IMR-90 (cell line): ENCODE data around the gene UNC5A. TPM values are rescaled to one million over a fixed set of nuclear protein-coding genes. Genes with fewer than 3 reads are reported as not detected.

Experiments used
- ATAC-seq: fragments of 200-7000 bp; cut with Tn5 transposase; 2 replicates; pipeline ENCODE4 v1.9.1; 2020; ENCODE audit warnings: low read depth, mild to moderate bottlenecking, moderate library complexity
- BruUV-seq: library from RNA; stranded (reverse); fragments of 400-500 nt; replicated peaks from 2 replicates; lab custom pipeline; 2021; lab: Mats Ljungman, UMichigan
- CTCF ChIA-PET: fragments of 300-600 bp; formaldehyde crosslinking; extraction: SDS; loops from one replicate; lab custom pipeline; 2021; ENCODE audit warnings: antibody characterized with exemption; lab: Yijun Ruan, JAX
- POLR2A ChIA-PET: fragments of 300-600 bp; sonication (Branson Sonifier 250); formaldehyde crosslinking; loops from one replicate; lab custom pipeline; 2022; ENCODE audit warnings: antibody characterized with exemption; ENCODE audit not compliant: unreplicated experiment; lab: Charles Lee
- DNase-seq: peaks from one replicate; pipeline ENCODE4 v3.0.0; 2013
- H2AFZ ChIP-seq: replicated peaks from 2 replicates; pipeline ENCODE3; 2013; ENCODE audit warnings: low read length, mild to moderate bottlenecking; ENCODE audit not compliant: poor library complexity
- H2AK5ac ChIP-seq: 2 replicates; pipeline ENCODE4 v1.6.1; 2013; ENCODE audit warnings: low read depth, low read length, inconsistent platforms
- H2AK9ac ChIP-seq: replicated peaks from 2 replicates; pipeline ENCODE3; 2013; ENCODE audit warnings: mild to moderate bottlenecking, low read depth, low read length, moderate library complexity; ENCODE audit not compliant: poor library complexity
- H2BK120ac ChIP-seq: 2 replicates; pipeline ENCODE4 v1.6.1; 2013; ENCODE audit warnings: low read depth, low read length, inconsistent platforms
- H2BK15ac ChIP-seq: 3 replicates; pipeline ENCODE4 v1.6.1; 2013; ENCODE audit warnings: low read depth, low read length, inconsistent platforms
- H2BK20ac ChIP-seq: 2 replicates; pipeline ENCODE4 v1.6.1; 2013; ENCODE audit warnings: low read depth, mild to moderate bottlenecking, inconsistent platforms, low read length, moderate library complexity
- H2BK5ac ChIP-seq: 2 replicates; pipeline ENCODE4 v1.6.1; 2013; ENCODE audit warnings: mild to moderate bottlenecking, low read depth, low read length, inconsistent platforms; ENCODE audit not compliant: poor library complexity, severe bottlenecking
- H3K14ac ChIP-seq: replicated peaks from 2 replicates; pipeline ENCODE4 v1.6.1; 2013; ENCODE audit warnings: low read depth, low read length, inconsistent platforms
- H3K18ac ChIP-seq: 2 replicates; pipeline ENCODE4 v1.6.1; 2013; ENCODE audit warnings: low read depth, low read length, control low read depth
- H3K23ac ChIP-seq: 2 replicates; pipeline ENCODE4 v1.6.1; 2013; ENCODE audit warnings: low read depth, low read length, inconsistent platforms
- H3K27ac ChIP-seq: 2 replicates; pipeline ENCODE4 v1.5.1; 2013; ENCODE audit warnings: mild to moderate bottlenecking, control low read depth, low read length; ENCODE audit not compliant: insufficient read depth
- H3K27me3 ChIP-seq: 2 replicates; pipeline ENCODE4 v1.6.1; 2013; ENCODE audit warnings: low read length; ENCODE audit not compliant: control insufficient read depth, insufficient read depth
- H3K36me3 ChIP-seq: 2 replicates; pipeline ENCODE4 v1.6.1; 2013; ENCODE audit warnings: low read length, mixed read lengths; ENCODE audit not compliant: control insufficient read depth, insufficient read depth
- H3K4ac ChIP-seq: 2 replicates; pipeline ENCODE4 v1.6.1; 2013; ENCODE audit warnings: low read depth, low read length, inconsistent platforms
- H3K4me1 ChIP-seq: 2 replicates; pipeline ENCODE4 v1.6.1; 2013; ENCODE audit warnings: low read length, mixed read lengths; ENCODE audit not compliant: control insufficient read depth, insufficient read depth
- H3K4me2 ChIP-seq: 2 replicates; pipeline ENCODE4 v1.6.1; 2013; ENCODE audit warnings: low read depth, mild to moderate bottlenecking, control low read depth, low read length, moderate library complexity
- H3K4me3 ChIP-seq: 2 replicates; pipeline ENCODE4 v1.5.1; 2013; ENCODE audit warnings: low read depth, mild to moderate bottlenecking, control low read depth, low read length, moderate library complexity; ENCODE audit not compliant: insufficient read depth
- H3K56ac ChIP-seq: 2 replicates; pipeline ENCODE4 v1.6.1; 2013; ENCODE audit warnings: low read length, inconsistent platforms; ENCODE audit not compliant: insufficient read depth; ENCODE audit errors: extremely low read depth
- H3K79me1 ChIP-seq, 2 experiments: 2 replicates each; pipeline ENCODE4 v1.6.1; 2013; ENCODE audit warnings: low read length in 2 of 2, inconsistent platforms in 1 of 2, low read depth in 1 of 2
- H3K9ac ChIP-seq: 2 replicates; pipeline ENCODE4 v1.6.1; 2013; ENCODE audit warnings: low read depth, low read length, control low read depth
- H3K9me1 ChIP-seq: 2 replicates; pipeline ENCODE4 v1.6.1; 2013; ENCODE audit warnings: low read length, inconsistent platforms; ENCODE audit not compliant: insufficient read depth
- H3K9me3 ChIP-seq: 2 replicates; pipeline ENCODE4 v1.6.1; 2013; ENCODE audit warnings: low read length; ENCODE audit not compliant: control insufficient read depth, insufficient read depth
- H4K20me1 ChIP-seq: 2 replicates; pipeline ENCODE4 v1.6.1; 2013; ENCODE audit warnings: low read length, inconsistent platforms; ENCODE audit not compliant: insufficient read depth
- H4K5ac ChIP-seq: 2 replicates; pipeline ENCODE4 v1.6.1; 2013; ENCODE audit warnings: mild to moderate bottlenecking, low read depth, low read length, control low read depth
- H4K8ac ChIP-seq, 2 experiments: 2 replicates each; pipeline ENCODE4 v1.6.1; 2013; ENCODE audit warnings: low read depth in 2 of 2, low read length in 2 of 2, control low read depth in 1 of 2, inconsistent platforms in 1 of 2
- H4K91ac ChIP-seq: 2 replicates; pipeline ENCODE4 v1.6.1; 2013; ENCODE audit warnings: low read depth, low read length, inconsistent platforms; ENCODE audit not compliant: insufficient read depth
- BHLHE40 ChIP-seq: fragments of 150-350 bp; IDR thresholded peaks from 2 replicates; pipeline ENCODE4 v1.6.1; 2016; ENCODE audit warnings: mild to moderate bottlenecking, low read depth, low read length
- CHD1 ChIP-seq: IDR thresholded peaks from 2 replicates; pipeline ENCODE4 v1.6.1; 2012; ENCODE audit warnings: low read depth, low read length, improper control_type of control experiment
- MAZ ChIP-seq: IDR thresholded peaks from 2 replicates; pipeline ENCODE4 v1.6.1; 2012; ENCODE audit warnings: low read depth, mild to moderate bottlenecking, low read length, improper control_type of control experiment, moderate library complexity, borderline replicate concordance
- RAD21 ChIP-seq: IDR thresholded peaks from 2 replicates; pipeline ENCODE4 v1.6.1; 2012; ENCODE audit warnings: low read length, improper control_type of control experiment
- WGBS, 2 experiments: methylation state at CpG; one replicate each; pipeline versions ENCODE4 v1.1.5 to v1.1.7; 2013; ENCODE audit warnings: missing lambda C conversion rate in 2 of 2; ENCODE audit not compliant: insufficient read length in 1 of 2; ENCODE audit errors: extremely low coverage in 2 of 2; 5-methylcytosine and 5-hydroxymethylcytosine counted together
- dilution Hi-C: fragments of 300-500 bp; cut with HindIII; formaldehyde crosslinking; loops from one replicate; pipeline ENCODE4 v1.14.3; 2018; ENCODE audit warnings: low sequenced_read_pairs; ENCODE audit not compliant: unreplicated experiment
- in situ Hi-C: fragments of 300-500 bp; cut with MboI; formaldehyde crosslinking; loops from 3 replicates; pipeline ENCODE4 v1.14.3; 2019; ENCODE audit warnings: low sequenced_read_pairs, inconsistent platforms, mixed read lengths
- intact Hi-C: fragments of 100-400 bp; cut with micrococcal nuclease; formaldehyde crosslinking; loops from 2 replicates; pipeline ENCODE4 v1.10.0; 2022
- polyA plus RNA-seq, 3 experiments: library from polyadenylated mRNA; depleted of rRNA; stranded (reverse); fragments of >200 nt; gene quantifications; 2 replicates each; pipeline ENCODE4 v1.2.3, GENCODE V29; 2012; ENCODE audit warnings: low replicate concordance in 1 of 3
- total RNA-seq: library from RNA; depleted of rRNA; stranded (reverse); fragments of >200 nt; gene quantifications from 2 replicates; pipeline ENCODE4 v1.2.3, GENCODE V29; 2012

Gene UNC5A
- total and polyA plus RNA-seq, 2 of the 4 experiments (the other 2 are of a cell fraction) = not detected

- no peaks in the 10 kb centered on the region for H3K4me1 ChIP-seq
- ChIA-PET POLR2A (no interaction called here), CTCF (no interaction called here)
- H3K14ac ChIP-seq = no peak overlapping the region
- H3K27me3 ChIP-seq = peaks cover 51% of the 10 kb centered on the region
- DNase-seq (no peak), ATAC-seq (no peak)
- H2BK120ac ChIP-seq = no peak overlapping the region
- H3K9ac ChIP-seq = no peak overlapping the region
- H2AK9ac ChIP-seq = no peak overlapping the region
- no peak for TF ChIP-seq CHD1
- no peak for TF ChIP-seq RAD21
- no peak for TF ChIP-seq BHLHE40
- TF ChIP-seq MAZ = no peak
- H3K79me1 ChIP-seq = no peaks in the 10 kb centered on the region
- H2AK5ac ChIP-seq = no peak overlapping the region
- H3K56ac ChIP-seq = no peak overlapping the region
- in situ Hi-C loops = no loop called here
- no peak overlapping the region for H3K27ac ChIP-seq
- H3K36me3 ChIP-seq = no peaks in the 10 kb centered on the region
- dilution Hi-C loops = no loop called here
- intact Hi-C loops = no loop called here
- H2BK5ac ChIP-seq = no peak overlapping the region
- 73% methylated on average over 13 of the region's 14 CpGs; no CpG with 5 or more reads in 1 of the 2 experiments for WGBS, 2 experiments
- H3K23ac ChIP-seq = no peak overlapping the region
- H3K4me3 ChIP-seq = no peak overlapping the region
- H2BK20ac ChIP-seq = no peak overlapping the region
- H2BK15ac ChIP-seq = no peak overlapping the region
- no TSS peak for BruUV-seq
- H3K9me3 ChIP-seq = no peaks in the 10 kb centered on the region
- no peak overlapping the region for H3K18ac ChIP-seq
- H4K5ac ChIP-seq = no peak overlapping the region
- no peak overlapping the region for H4K8ac ChIP-seq
- H3K9me1 ChIP-seq = no peaks in the 10 kb centered on the region
- no peak overlapping the region for H3K4me2 ChIP-seq
- H3K4ac ChIP-seq = no peak overlapping the region
- H2AFZ ChIP-seq = no peak overlapping the region
- H4K20me1 ChIP-seq = no peaks in the 10 kb centered on the region
- H4K91ac ChIP-seq = no peak overlapping the region
Measured at GRCh38 chr5:176868126-176868525, 57.8 kb downstream of the UNC5A start.
